C4-2B (cell line): ENCODE measurements around the gene IGDCC3.

ENCODE experiments used
- CTCF ChIP-seq: fragments of 450-650 bp; conservative IDR thresholded peaks from 2 replicates; pipeline ENCODE4 v1.5.1; 2017; ENCODE audit warnings: mild to moderate bottlenecking
- ZFX ChIP-seq: fragments of 450-650 bp; IDR thresholded peaks from 2 replicates; pipeline ENCODE4 v1.6.1; 2017

GRCh38 chr15:65363766-65364165, 14.0 kb downstream of the IGDCC3 start:
- TF ChIP-seq CTCF, result no peak
- TF ChIP-seq ZFX, result no peak
